ENCODE measurements around the gene HSPA9.
A peak's percentile ranks its signal among the peaks of the same experiment; 100 is the strongest.

The HSPA9 gene

DNA sequence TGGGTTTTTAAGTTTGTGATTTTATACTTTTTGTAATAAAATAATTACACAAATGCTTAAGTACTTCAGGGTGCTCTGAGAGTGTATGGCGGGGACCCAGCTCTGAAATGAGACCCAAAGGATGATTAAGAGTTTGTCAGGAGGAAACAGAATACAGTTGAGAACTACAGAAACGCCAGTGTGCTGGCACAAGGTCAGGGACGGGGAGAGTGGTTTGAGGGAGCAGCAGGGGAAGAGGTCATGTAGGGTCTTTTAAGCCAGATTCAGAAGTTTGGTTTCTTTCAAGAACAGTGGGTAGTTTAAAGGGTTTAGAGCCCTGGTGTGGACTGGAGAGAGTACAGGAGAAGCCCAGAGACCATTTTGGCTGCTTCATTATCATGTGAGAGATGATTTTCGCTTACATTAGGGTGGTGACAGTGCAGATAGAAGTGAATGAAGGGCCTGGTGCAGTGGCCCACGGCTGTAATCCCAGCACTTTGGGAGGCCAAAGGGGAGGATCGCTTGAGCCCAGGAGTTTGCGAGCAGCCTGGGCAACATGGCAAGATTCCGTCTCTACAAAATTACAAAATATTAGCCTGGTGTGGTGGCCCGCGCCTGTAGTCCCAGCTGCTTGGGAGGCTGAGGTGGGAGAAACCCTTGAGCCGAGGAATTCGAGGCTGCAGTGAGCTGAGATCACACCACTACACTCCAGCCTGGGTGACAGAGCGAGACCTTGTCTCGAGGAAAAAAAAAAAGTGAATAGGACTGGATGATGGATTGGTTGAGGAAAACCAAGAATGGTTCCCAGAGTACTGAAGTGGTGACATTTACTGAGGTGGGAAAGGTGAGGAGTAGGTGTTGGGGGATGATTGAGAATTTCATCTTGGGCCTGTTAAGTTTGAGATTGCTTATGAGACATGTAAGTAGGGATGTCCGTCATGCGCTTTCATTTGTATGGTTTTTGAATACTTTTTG lies 30.7 kb downstream of the HSPA9 start:
- Histone ChIP-seq H3K9me3 (ENCODE audit: control insufficient read depth, low read length) (no peaks in the 10 kb centered on the region), H3K4me2 (ENCODE audit: low read length) (peak overlapping the region; percentile 76), H2AFZ (peak overlapping the region; percentile 93), H3K27me3 (ENCODE audit: control insufficient read depth, insufficient read depth, low read length) (no peaks in the 10 kb centered on the region), H3K79me2 (peaks cover 80% of the 10 kb centered on the region), H3K27ac (peak overlapping the region; percentile 98), H3K4me1 (peaks cover 5% of the 10 kb centered on the region), H3K36me3 (ENCODE audit: control insufficient read depth, insufficient read depth, low read length) (no peaks in the 10 kb centered on the region), H3K4me3 (ENCODE audit: low read depth, low read length) (peak overlapping the region; percentile 97), H3K9ac (no peak overlapping the region)
- TF ChIP-seq, protein P1, sequence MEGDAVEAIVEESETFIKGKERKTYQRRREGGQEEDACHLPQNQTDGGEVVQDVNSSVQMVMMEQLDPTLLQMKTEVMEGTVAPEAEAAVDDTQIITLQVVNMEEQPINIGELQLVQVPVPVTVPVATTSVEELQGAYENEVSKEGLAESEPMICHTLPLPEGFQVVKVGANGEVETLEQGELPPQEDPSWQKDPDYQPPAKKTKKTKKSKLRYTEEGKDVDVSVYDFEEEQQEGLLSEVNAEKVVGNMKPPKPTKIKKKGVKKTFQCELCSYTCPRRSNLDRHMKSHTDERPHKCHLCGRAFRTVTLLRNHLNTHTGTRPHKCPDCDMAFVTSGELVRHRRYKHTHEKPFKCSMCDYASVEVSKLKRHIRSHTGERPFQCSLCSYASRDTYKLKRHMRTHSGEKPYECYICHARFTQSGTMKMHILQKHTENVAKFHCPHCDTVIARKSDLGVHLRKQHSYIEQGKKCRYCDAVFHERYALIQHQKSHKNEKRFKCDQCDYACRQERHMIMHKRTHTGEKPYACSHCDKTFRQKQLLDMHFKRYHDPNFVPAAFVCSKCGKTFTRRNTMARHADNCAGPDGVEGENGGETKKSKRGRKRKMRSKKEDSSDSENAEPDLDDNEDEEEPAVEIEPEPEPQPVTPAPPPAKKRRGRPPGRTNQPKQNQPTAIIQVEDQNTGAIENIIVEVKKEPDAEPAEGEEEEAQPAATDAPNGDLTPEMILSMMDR (IDR thresholded peaks at IDR 0.05) = no peak

GRCh38 chr5:138543730-138544104 lies 31.5 kb downstream of the HSPA9 start:
- peak overlapping the region; percentile 98 for H3K27ac ChIP-seq
- TF ChIP-seq, protein P1 (IDR thresholded peaks at IDR 0.05) = no peak
- peaks cover 5% of the 10 kb centered on the region for H3K4me1 ChIP-seq

GRCh38 chr5:138542956-138543729 lies 32.1 kb downstream of the HSPA9 start, which contains the start of gene ETF1:
Gene ETF1 (minus strand): TSS chr5:138543236. CDS start chr5:138542918, 318 bp downstream.
- Histone ChIP-seq H3K79me2 (peaks cover 69% of the 10 kb centered on the region), H3K36me3 (ENCODE audit: control insufficient read depth, insufficient read depth, low read length) (no peaks in the 10 kb centered on the region), H3K9me3 (ENCODE audit: control insufficient read depth, low read length) (no peaks in the 10 kb centered on the region), H3K9ac (peak within 1 kb of the TSS; percentile 90), H3K4me1 (peaks cover 4% of the 10 kb centered on the region), H3K27ac (peak within 1 kb of the TSS; percentile 98), H2AFZ (peak within 1 kb of the TSS; percentile 93), H3K27me3 (ENCODE audit: control insufficient read depth, insufficient read depth, low read length) (no peaks in the 10 kb centered on the region), H3K4me3 (ENCODE audit: low read depth, low read length) (peak within 1 kb of the TSS; percentile 97), H3K4me2 (ENCODE audit: low read length) (peak within 1 kb of the TSS; percentile 94)
- TF ChIP-seq, protein P1 (IDR thresholded peaks at IDR 0.05) = no peak

More at GRCh38 chr5:138543730-138544104, 31.5 kb downstream of the HSPA9 start:
- Histone ChIP-seq H3K27me3 (ENCODE audit: control insufficient read depth, insufficient read depth, low read length) (no peaks in the 10 kb centered on the region), H3K9ac (peak overlapping the region; percentile 86), H3K4me2 (ENCODE audit: low read length) (peak overlapping the region; percentile 76), H3K36me3 (ENCODE audit: control insufficient read depth, insufficient read depth, low read length) (no peaks in the 10 kb centered on the region), H3K4me3 (ENCODE audit: low read depth, low read length) (peak overlapping the region; percentile 97), H3K79me2 (peaks cover 74% of the 10 kb centered on the region), H3K9me3 (ENCODE audit: control insufficient read depth, low read length) (no peaks in the 10 kb centered on the region), H2AFZ (peak overlapping the region; percentile 93)

DNA sequence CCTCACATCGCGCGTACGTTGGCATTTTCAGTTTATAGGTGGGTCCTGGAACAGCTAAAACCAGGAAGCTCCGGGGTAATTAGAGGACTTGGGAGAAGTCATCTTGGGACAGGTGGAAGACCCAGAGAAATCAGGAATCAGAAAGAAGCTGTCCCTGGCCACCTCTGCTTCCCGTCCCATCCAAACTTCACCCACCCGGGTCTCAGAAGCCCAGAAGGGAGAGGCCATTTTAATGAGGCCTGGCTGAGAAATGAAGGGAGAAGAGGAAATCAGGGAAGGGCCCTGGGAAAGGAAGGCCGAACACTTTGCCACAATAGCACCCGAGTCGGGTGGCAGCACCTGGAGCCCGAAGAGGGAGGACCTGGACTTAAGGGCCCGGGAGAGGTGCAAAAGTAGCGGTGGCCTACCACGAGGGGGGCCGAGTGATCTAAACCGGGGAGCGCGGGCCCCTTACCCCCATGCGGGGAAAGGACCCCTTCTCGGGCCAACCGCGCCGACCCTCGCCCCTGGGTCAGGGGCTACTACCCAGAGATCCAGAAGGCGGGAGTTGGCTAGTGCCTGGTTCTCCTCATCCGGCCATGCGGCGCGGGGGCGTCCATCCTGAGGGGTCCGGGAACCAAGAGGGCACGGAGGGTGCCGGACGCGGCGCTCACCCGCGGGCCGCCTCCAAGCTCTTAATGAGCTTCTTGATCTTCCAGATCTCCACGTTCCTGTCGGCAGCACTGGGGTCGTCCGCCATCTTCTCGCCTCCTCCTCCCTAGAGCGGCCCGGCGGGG lies 32.8 kb downstream of the HSPA9 start:
- peak overlapping the region; percentile 82 for H2AFZ ChIP-seq
- no peaks in the 10 kb centered on the region for H3K9me3 ChIP-seq (ENCODE audit: control insufficient read depth, low read length)
- peaks cover 61% of the 10 kb centered on the region for H3K79me2 ChIP-seq
- peak overlapping the region; percentile 90 for H3K9ac ChIP-seq
- H3K4me2 ChIP-seq (ENCODE audit: low read length) = peak overlapping the region; percentile 94
- TF ChIP-seq, protein P1 (IDR thresholded peaks at IDR 0.05) = no peak
- peaks cover 3% of the 10 kb centered on the region for H3K4me1 ChIP-seq
- peak overlapping the region; percentile 97 for H3K4me3 ChIP-seq (ENCODE audit: low read depth, low read length)
- H3K27me3 ChIP-seq (ENCODE audit: control insufficient read depth, insufficient read depth, low read length) = no peaks in the 10 kb centered on the region
- no peaks in the 10 kb centered on the region for H3K36me3 ChIP-seq (ENCODE audit: control insufficient read depth, insufficient read depth, low read length)
- peak overlapping the region; percentile 98 for H3K27ac ChIP-seq

Measured in parathyroid adenoma (tissue), 2 donors.